GM12873 (cell line): Measurements from ENCODE around the gene HAT1.

ENCODE experiments used
- CTCF ChIP-seq: IDR thresholded peaks from 2 replicates; pipeline ENCODE4 v1.5.1; 2012; ENCODE audit warnings: low read depth, mild to moderate bottlenecking, moderate library complexity, low read length, control low read depth; ENCODE audit not compliant: insufficient read depth; ENCODE audit errors: missing control alignments

Gene HAT1

GRCh38 chr2:171922230-171923022 lies at the start of gene HAT1:
Gene HAT1 (plus strand): TSS chr2:171922461. CDS start chr2:171922501, 40 bp downstream.
- no peak for TF ChIP-seq CTCF

- TF ChIP-seq CTCF = no peak
Observed at GRCh38 chr2:171874517-171874916, 47.7 kb upstream of the HAT1 start.

- no peak for TF ChIP-seq CTCF
Observed at GRCh38 chr2:171874963-171875362, 47.3 kb upstream of the HAT1 start.

GRCh38 chr2:171878481-171878993 lies 43.7 kb upstream of the HAT1 start:
- TF ChIP-seq CTCF = no peak

- TF ChIP-seq CTCF = no peak
Observed at GRCh38 chr2:171879865-171880264, 42.4 kb upstream of the HAT1 start.

- no peak for TF ChIP-seq CTCF
Observed at GRCh38 chr2:171880774-171881173, 41.5 kb upstream of the HAT1 start.

GRCh38 chr2:171882089-171882769 lies 40.0 kb upstream of the HAT1 start:
- TF ChIP-seq CTCF = no peak
